Measurements from ENCODE around the gene BTG4. TPM values are rescaled to one million over a fixed set of nuclear protein-coding genes. Genes with fewer than 3 reads are reported as not detected.

Gene BTG4
- total RNA-seq, 4 donors from 2014 or later, result not detected

GRCh38 chr11:111460340-111460739 is 51.8 kb downstream of the BTG4 start:
- intact Hi-C loops (cut with DNase I), result no loop called here
- H3K9me3 ChIP-seq, result no peaks in the 10 kb centered on the region
- H3K36me3 ChIP-seq, result no peaks in the 10 kb centered on the region
- H3K27ac ChIP-seq, result no peak overlapping the region
- no peak for DNase-seq
- TF ChIP-seq CTCF (IDR thresholded peaks at IDR 0.05) (no peak), POLR2A (IDR thresholded peaks at IDR 0.05) (no peak)
- WGBS, 2 donors, result 83 to 89% methylated on average over 4 of the region's 4 CpGs
- H3K27me3 ChIP-seq, result no peaks in the 10 kb centered on the region
- H3K4me3 ChIP-seq (replicated peaks in 1 of 3), result no peak overlapping the region
- H3K4me1 ChIP-seq, result no peaks in the 10 kb centered on the region

DNA sequence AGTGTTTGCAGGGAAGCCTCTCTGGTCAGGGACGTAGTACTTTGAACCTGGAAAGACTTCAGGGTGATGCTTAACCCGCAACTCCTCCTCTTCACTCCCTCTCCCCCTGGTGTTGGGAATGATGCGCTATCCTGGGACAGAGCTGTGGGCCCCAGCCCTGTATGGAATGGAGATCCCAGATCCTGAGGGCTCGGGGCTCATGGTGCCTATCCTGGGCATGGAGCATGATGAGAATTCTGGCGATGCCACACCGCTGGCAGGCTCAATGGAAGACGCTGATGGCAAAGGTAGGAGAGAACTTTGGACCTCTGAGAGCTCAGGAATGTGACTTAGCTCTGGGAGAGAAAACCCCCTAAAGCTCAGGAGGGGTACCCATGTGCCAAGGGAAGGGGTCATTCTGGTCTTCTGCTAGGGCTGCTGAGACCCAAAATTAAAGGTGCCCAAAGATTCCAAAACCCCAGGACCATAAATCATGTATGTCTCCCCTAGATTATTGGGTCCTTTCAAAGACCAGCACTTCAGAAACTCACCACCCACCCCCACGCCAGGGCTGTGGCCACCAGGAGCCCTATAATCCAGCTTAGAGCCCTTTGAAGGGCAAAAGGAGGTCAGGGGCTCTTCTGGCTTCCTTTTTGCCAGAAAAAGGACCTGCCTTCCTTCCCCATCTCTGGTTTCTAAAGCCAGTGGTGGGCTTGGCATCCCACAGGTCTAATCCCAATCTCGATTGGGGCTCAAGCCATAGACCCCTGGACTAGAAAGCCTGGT is 52.5 kb downstream of the BTG4 start:
- no peaks in the 10 kb centered on the region for H3K36me3 ChIP-seq
- no peaks in the 10 kb centered on the region for H3K4me1 ChIP-seq
- no peaks in the 10 kb centered on the region for H3K27me3 ChIP-seq
- no peak overlapping the region for H3K4me3 ChIP-seq (replicated peaks in 1 of 3)
- TF ChIP-seq POLR2A (IDR thresholded peaks at IDR 0.05) (no peak), CTCF (IDR thresholded peaks at IDR 0.05) (no peak)
- no peaks in the 10 kb centered on the region for H3K9me3 ChIP-seq
- 82 to 85% methylated on average over 4 to 9 of the region's 9 CpGs for whole genome bisulfite sequencing, 2 donors
- DNase-seq, result no peak
- intact Hi-C loops (cut with DNase I), result no loop called here
- no peak overlapping the region for H3K27ac ChIP-seq

DNA sequence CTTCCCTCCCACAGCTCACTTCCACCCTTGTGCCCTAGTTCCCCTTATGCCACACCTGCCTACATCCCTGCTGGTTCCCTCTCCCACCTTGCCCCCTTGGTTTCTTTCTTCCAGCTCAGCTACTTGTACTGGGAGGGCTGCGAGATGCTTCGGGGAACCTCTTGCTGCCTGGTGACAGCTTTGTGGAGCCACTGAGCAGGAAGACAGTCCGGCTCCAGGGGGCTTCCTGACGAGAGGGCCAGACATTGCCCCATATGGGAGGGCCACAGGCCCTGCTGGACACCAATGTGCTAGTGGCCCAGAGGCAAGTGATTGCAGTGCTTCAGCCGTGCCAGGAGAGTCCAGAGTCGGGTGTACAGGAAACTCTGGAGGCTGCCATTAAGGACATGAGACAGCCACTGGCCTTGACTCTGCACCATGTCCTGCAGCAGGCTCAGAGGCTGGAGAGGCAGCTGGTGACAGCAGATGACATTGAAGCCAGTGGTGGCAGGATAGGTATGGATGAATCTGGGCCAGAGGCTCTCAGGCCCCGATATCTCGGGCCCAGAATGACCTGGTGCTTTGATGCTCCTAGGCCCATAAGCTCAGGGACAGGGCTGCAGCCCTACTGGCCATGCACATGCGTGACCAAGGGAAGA is 54.3 kb downstream of the BTG4 start:
- WGBS, 2 donors, result 91 to 96% methylated on average over 6 to 9 of the region's 9 CpGs
- DNase-seq, result no peak
- Histone ChIP-seq H3K36me3 (no peaks in the 10 kb centered on the region), H3K27me3 (no peaks in the 10 kb centered on the region), H3K9me3 (no peaks in the 10 kb centered on the region), H3K4me3 (replicated peaks in 1 of 3) (no peak overlapping the region), H3K4me1 (no peaks in the 10 kb centered on the region), H3K27ac (no peak overlapping the region)
- intact Hi-C loops (cut with DNase I), result no loop called here
- no peak for TF ChIP-seq POLR2A (IDR thresholded peaks at IDR 0.05)
- no peak for TF ChIP-seq CTCF (IDR thresholded peaks at IDR 0.05)

DNA sequence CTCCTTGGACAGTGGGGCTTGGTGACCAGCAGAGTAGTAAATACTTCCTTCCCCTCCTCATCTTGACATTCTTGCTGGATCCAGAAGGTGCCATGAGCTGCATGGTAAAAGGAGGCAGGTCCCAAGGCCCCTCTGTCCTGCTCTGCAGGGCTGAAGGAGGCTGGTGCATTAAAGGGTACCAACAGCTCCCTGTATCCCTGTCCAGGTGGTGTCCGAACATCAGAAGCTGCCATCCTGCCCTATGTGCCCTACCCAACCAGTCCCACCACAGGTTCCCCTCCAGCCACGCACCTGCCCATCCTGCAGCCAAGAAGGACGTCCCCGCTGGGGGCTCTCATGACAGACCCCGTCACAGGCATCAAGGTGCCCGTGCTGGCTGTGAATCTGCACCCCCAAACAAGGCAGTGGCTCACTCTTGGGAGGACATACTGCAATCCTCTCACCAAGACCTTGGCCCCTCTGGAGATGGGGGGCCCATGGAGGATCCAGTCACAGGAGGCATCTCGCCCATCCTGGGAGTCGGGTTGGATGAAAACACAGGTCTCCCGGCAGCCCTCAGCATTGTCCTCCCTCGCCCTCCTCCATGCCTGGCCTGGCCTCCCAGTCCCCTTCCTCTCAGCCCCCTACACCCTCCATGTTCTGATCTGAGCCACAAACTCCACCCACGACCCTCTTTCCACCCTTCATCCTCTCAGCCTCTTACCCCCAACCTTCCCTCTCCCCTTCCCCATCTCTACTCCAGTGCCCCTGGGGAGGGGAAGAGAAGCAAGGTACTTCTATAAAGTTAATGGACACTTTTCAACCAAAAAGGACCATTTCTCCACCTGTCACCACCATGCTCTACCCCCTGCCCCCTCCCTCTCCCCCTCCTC is 55.1 kb downstream of the BTG4 start:
- no peak overlapping the region for H3K27ac ChIP-seq
- intact Hi-C loops (cut with DNase I), result no loop called here
- no peaks in the 10 kb centered on the region for H3K9me3 ChIP-seq
- H3K4me3 ChIP-seq (replicated peaks in 1 of 3), result no peak overlapping the region
- no peaks in the 10 kb centered on the region for H3K27me3 ChIP-seq
- H3K4me1 ChIP-seq, result no peaks in the 10 kb centered on the region
- whole genome bisulfite sequencing, 2 donors, result 90 to 92% methylated on average over 11 of the region's 11 CpGs
- TF ChIP-seq CTCF (IDR thresholded peaks at IDR 0.05), result no peak
- no peak for TF ChIP-seq POLR2A (IDR thresholded peaks at IDR 0.05)
- DNase-seq, result no peak
- H3K36me3 ChIP-seq, result no peaks in the 10 kb centered on the region

Measured in thyroid gland (tissue), 4 donors.